Retinal pigment epithelial cell (primary cell): ENCODE results near the gene NT5DC3.

Source experiments
- DNase-seq: peaks from one replicate; pipeline ENCODE4 v3.0.0-alpha.2; 2010; ENCODE audit warnings: low read depth
- H3K4me3 ChIP-seq: 2 replicates; pipeline ENCODE4 v1.5.1; 2011; ENCODE audit warnings: mild to moderate bottlenecking, low read length, control low read depth, moderate library complexity
- CTCF ChIP-seq: conservative IDR thresholded peaks from 2 replicates; pipeline ENCODE4 v1.5.1; 2011; ENCODE audit warnings: low read depth, low read length, control low read depth, inconsistent platforms

The NT5DC3 gene

GRCh38 chr12:103846415-103846814, 5.4 kb upstream of the NT5DC3 start:
- TF ChIP-seq CTCF = no peak
- no peak for DNase-seq
- H3K4me3 ChIP-seq = no peak overlapping the region

- no peak overlapping the region for H3K4me3 ChIP-seq
- TF ChIP-seq CTCF = no peak
- no peak for DNase-seq
These were observed 3.3 kb upstream of the NT5DC3 start for GRCh38 chr12:103844305-103844704.

DNA sequence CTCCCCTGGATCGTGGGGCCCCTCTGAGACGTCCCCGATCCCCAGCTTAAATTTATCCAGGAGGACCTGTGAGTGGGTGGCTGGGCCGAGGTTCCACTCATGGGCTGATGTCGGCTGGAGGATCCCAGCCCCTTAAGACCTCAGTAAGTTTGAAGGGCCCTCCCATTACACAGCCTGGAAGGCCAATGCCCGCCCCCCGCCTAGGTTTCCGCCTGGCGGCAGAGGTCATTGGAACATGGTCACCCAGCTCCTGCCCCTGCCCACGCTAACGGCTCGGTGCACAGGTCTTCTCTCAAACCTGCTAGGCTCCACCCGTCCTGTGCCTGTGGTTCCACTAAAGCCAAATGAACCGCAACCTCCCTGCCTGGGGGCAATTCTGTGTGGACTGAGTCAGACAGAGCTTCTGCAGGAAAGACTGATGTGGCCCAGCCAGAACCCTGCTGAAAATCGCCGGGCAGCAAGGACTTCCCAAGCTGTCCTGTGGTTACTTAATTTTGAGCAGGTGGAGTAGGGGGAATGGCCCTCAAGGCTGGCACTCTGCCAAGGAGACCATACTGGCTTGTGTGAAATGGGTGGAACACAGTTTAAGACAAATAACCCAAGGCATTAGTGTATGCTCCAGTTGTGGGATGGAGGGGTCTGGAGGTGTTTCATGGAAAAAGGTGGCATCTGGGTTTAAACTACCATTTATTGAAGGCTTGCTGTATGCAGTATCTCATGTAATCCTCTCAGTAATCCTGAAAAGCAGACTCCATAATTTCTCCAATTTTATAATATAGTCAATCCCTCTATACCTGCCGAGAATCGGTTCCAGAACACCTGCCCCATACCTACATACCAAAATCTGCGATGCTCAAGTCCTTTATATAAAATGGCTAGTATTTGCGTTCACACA, 903 bp upstream of the NT5DC3 start:
- DNase-seq = no peak
- H3K4me3 ChIP-seq = peak overlapping the region; percentile 67
- TF ChIP-seq CTCF = no peak

DNA sequence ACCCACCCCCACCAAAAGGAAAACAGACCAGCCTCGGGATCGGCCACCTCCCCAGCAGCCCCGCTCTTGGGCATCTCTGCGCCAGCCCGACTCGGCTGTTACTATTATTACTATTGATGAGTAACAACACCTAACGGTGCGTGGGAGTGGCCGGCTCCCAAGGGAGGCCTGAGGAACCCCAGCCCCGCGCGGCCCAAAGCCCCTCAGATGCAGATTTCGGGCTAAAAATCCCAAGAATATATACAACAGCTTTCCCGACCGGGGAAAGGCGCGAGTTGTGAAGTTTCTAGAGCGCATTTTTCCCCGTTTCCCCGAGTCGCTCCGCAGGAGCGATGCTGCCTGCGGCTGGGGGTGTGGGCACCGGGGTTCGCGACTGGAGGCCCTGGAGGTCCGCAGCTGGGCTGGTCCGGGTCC, 565 bp downstream of the NT5DC3 start:
- no peak for TF ChIP-seq CTCF
- peak overlapping the region; percentile 74 for H3K4me3 ChIP-seq
- DNase-seq = no peak

DNA sequence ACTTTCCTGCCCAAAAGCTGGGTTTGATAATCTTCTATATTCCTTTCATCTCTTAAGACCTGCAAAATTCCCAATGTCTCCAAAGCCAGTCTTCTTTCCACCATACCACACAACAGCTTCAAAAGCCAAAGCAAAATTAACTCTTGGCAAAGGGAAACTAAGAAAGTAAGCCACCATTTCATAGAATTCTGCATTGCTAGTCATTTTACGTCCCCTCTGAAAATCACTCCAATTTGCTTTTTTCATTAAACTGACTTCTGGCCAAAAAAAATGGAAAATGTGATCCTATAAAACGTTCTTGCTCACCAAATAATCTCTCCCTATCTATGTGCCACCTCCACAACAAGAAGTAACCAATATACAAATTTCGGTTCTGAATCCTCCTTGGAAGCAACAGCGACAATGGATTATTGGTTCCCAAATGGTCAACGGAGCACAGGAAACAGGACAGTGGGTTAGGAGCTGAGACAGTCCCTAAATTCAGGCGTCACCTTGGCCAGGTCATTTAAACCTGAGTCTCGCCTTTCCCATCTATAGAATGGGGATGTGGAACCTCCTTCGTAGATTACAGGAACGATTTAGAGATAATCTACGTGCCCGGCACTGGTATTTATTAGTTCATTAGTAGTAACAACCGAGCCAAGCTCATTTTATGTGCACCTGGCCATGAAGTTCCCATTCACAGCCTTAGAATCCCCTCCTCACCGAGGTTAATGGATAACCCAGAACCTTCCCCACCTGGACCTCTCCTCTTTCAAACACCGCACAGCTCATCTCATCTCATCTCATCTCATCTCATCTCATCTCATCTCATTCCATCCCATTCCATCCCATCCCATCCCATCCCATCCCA, 1.2 kb downstream of the NT5DC3 start:
- TF ChIP-seq CTCF = no peak
- H3K4me3 ChIP-seq = peak overlapping the region; percentile 74
- no peak for DNase-seq

GRCh38 chr12:103839103-103839502, 1.9 kb downstream of the NT5DC3 start:
- no peak for TF ChIP-seq CTCF
- H3K4me3 ChIP-seq = no peak overlapping the region
- no peak for DNase-seq
